B cell (primary cell): ENCODE results near the gene MAMLD1. TPM values are rescaled to one million over a fixed set of nuclear protein-coding genes. Genes with fewer than 3 reads are reported as not detected.

Experiments
- ATAC-seq: fragments of 200-7000 bp; cut with Tn5 transposase; one replicate; pipeline ENCODE4 v1.10.0; 2021; ENCODE audit warnings: low read depth, mild to moderate bottlenecking, moderate number of reproducible peaks, moderate library complexity
- CTCF ChIA-PET: fragments of 350-600 bp; sonication (Branson Sonifier 250); formaldehyde crosslinking; loops from one replicate; lab custom pipeline; 2021; ENCODE audit warnings: antibody characterized with exemption, inconsistent platforms; lab: Charles Lee
- POLR2A ChIA-PET: fragments of 350-600 bp; sonication (Branson Sonifier 250); formaldehyde crosslinking; loops from one replicate; lab custom pipeline; 2021; ENCODE audit warnings: antibody characterized with exemption; lab: Charles Lee
- DNase-seq: peaks from one replicate; pipeline ENCODE4 v3.0.0; 2013
- H2AFZ ChIP-seq: 2 replicates; pipeline ENCODE4 v1.6.1; 2012; ENCODE audit warnings: mild to moderate bottlenecking, low read depth, low read length; ENCODE audit not compliant: insufficient read depth, poor library complexity, severe bottlenecking
- H3K27ac ChIP-seq, 2 donors: 1 replicate in 1 of 2; 2 replicates in 1 of 2; pipeline ENCODE4 v1.5.1; 2012 to 2013; ENCODE audit warnings: low read length in 2 of 2, mild to moderate bottlenecking in 2 of 2, moderate library complexity in 1 of 2
- H3K27me3 ChIP-seq, 4 experiments: fragments of 200-600 bp in 1 of 4; sonication (generic) in 1 of 4; replicated peaks in 1 of 4; 1 replicate in 2 of 4; 2 replicates in 2 of 4; pipeline versions ENCODE4 v1.6.1 to v1.7.0; 2013 to 2016; ENCODE audit warnings: low read length in 3 of 4, mild to moderate bottlenecking in 2 of 4, mixed read lengths in 1 of 4, moderate library complexity in 1 of 4; ENCODE audit not compliant: insufficient read depth in 4 of 4, control insufficient read depth in 3 of 4; ENCODE audit errors: control extremely low read depth in 1 of 4
- H3K36me3 ChIP-seq, 2 experiments: replicated peaks in 1 of 2; 1 replicate in 1 of 2; 2 replicates in 1 of 2; pipeline versions ENCODE4 v1.6.1 to v1.7.1; 2013; ENCODE audit warnings: low read length in 1 of 2; ENCODE audit not compliant: insufficient read depth in 2 of 2, control insufficient read depth in 1 of 2; ENCODE audit errors: control extremely low read depth in 1 of 2, extremely low read depth in 1 of 2
- H3K4me1 ChIP-seq, 2 donors: fragments of 200-600 bp in 1 of 2; sonication (generic) in 1 of 2; 1 replicate in 1 of 2; 2 replicates in 1 of 2; pipeline versions ENCODE4 v1.5.1 to v1.6.1; 2013 to 2017; ENCODE audit warnings: low read length in 2 of 2; ENCODE audit not compliant: control insufficient read depth in 2 of 2, insufficient read depth in 2 of 2
- H3K4me2 ChIP-seq: replicated peaks from 2 replicates; pipeline ENCODE3; 2012; ENCODE audit warnings: mild to moderate bottlenecking, low read depth, low read length; ENCODE audit not compliant: poor library complexity, severe bottlenecking
- H3K4me3 ChIP-seq, 5 experiments: fragments of 200-600 bp in 1 of 5; sonication (generic) in 1 of 5; 1 replicate in 3 of 5; 2 replicates in 2 of 5; pipeline versions ENCODE4 v1.5.1 to v1.7.0; 2011 to 2016; ENCODE audit warnings: low read length in 4 of 5, mild to moderate bottlenecking in 4 of 5, low read depth in 2 of 5, control low read depth in 1 of 5, moderate library complexity in 1 of 5; ENCODE audit not compliant: insufficient read depth in 1 of 5; ENCODE audit errors: control extremely low read depth in 1 of 5, extremely low read depth in 1 of 5
- H3K79me2 ChIP-seq: fragments of 200-600 bp; sonication (generic); one replicate; pipeline ENCODE4 v1.6.0; 2016; ENCODE audit warnings: low read length; ENCODE audit not compliant: control insufficient read depth, insufficient read depth
- H3K9ac ChIP-seq: fragments of 200-600 bp; sonication (generic); 2 replicates; pipeline ENCODE4 v1.6.1; 2017; ENCODE audit warnings: mild to moderate bottlenecking, low read length, moderate library complexity
- H3K9me3 ChIP-seq, 3 donors: one replicate each; pipeline versions ENCODE4 v1.6.1 to v1.7.1; 2013; ENCODE audit warnings: low read length in 2 of 3; ENCODE audit not compliant: control insufficient read depth in 2 of 3, insufficient read depth in 1 of 3; ENCODE audit errors: control extremely low read depth in 1 of 3
- H4K20me1 ChIP-seq: 2 replicates; pipeline ENCODE4 v1.6.0; 2012; ENCODE audit warnings: mild to moderate bottlenecking, low read length; ENCODE audit not compliant: insufficient read depth, control insufficient read depth, poor library complexity, severe bottlenecking
- H3K27ac Mint-ChIP-seq: one replicate; pipeline ENCODE4 v1.8.0; 2021; ENCODE audit warnings: mixed read lengths
- H3K27me3 Mint-ChIP-seq: one replicate; pipeline ENCODE4 v1.8.0; 2021; ENCODE audit warnings: mixed read lengths
- H3K4me1 Mint-ChIP-seq: one replicate; pipeline ENCODE4 v1.8.0; 2021; ENCODE audit warnings: mixed read lengths
- H3K4me3 Mint-ChIP-seq: one replicate; pipeline ENCODE4 v1.8.0; 2021; ENCODE audit warnings: mixed read lengths
- H3K9me3 Mint-ChIP-seq: one replicate; pipeline ENCODE4 v1.8.0; 2022; ENCODE audit warnings: mixed read lengths; ENCODE audit not compliant: insufficient read depth
- CTCF ChIP-seq: fragments of 200-600 bp; IDR thresholded peaks from one replicate; pipeline ENCODE4 v1.8.0; 2022; ENCODE audit warnings: antibody characterized with exemption, mild to moderate bottlenecking
- EZH2 ChIP-seq: IDR thresholded peaks from 2 replicates; pipeline ENCODE4 v1.6.1; 2012; ENCODE audit warnings: borderline replicate concordance, low read depth, mild to moderate bottlenecking, moderate library complexity, low read length; ENCODE audit not compliant: insufficient read depth, poor library complexity, severe bottlenecking
- WGBS: methylation state at CpG from one replicate; pipeline ENCODE4 v1.1.5; 2013; ENCODE audit warnings: missing lambda C conversion rate; ENCODE audit not compliant: insufficient coverage; 5-methylcytosine and 5-hydroxymethylcytosine counted together
- intact Hi-C: fragments of 100-400 bp; cut with micrococcal nuclease; formaldehyde crosslinking; loops from one replicate; pipeline ENCODE4 v1.10.0; 2022
- polyA plus RNA-seq: library from polyadenylated mRNA; depleted of rRNA; stranded (reverse); fragments of >200 nt; gene quantifications from 2 replicates; pipeline ENCODE4 v1.2.3, GENCODE V29; 2012
- total RNA-seq, 2 donors: library from RNA; stranded (reverse); fragments of 120-200 nt in 1 of 2; gene quantifications; 1 replicate in 1 of 2; 2 replicates in 1 of 2; pipeline versions ENCODE4 v1.2.3 to v1.2.4, GENCODE V29; 2013 to 2022

Gene MAMLD1
- total and polyA plus RNA-seq, 2 donors (not counting 1 experiment from before 2014, with no cell fraction given) = 1.4 to 1.9 TPM

DNA sequence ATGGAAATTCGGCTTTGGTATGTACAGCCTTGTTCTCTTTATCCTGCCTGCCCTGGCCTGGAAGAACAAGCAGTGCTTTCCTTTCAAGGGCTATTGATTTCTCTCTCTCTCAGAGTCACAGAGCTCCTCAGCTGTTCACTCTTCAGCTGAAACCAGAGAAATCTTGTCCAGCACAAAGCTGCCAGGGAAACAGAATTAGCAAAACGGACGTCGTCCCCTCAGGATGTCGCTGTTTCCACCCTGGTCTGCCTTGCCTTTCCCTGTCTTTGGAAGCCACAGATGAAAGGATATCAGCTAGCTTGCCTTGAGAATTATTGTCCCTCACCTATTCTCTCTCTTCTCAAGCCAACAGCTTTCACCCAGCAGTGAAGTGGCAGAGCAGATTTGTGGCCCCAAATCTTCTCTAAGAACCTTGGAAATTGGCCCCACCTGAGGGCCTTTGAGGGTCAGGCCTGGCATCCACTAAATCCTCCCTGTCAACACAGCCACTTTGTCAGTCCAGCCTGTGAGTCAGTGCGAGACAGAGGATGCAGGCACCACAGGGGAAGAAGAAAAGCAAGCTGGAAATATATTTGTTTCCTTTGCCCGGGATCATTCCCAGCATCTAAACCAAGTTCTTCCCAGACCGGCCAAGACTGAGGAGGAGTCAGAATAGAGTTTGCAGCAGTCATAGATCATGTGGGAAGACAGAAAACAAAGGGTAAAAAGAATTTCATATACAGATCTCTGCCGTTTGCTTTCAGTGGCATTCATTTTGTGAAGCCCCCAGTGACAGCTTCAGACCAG is 141.5 kb downstream of the MAMLD1 start:
- no peak overlapping the region for H3K27ac ChIP-seq
- no peak for DNase-seq
- POLR2A ChIA-PET = no interaction called here
- no peaks in the 10 kb centered on the region for H4K20me1 ChIP-seq
- no peak overlapping the region for H3K9ac ChIP-seq
- no peaks in the 10 kb centered on the region for H3K79me2 ChIP-seq
- H3K27me3 ChIP-seq = no peaks in the 10 kb centered on the region
- intact Hi-C loops = no loop called here
- Mint-ChIP-seq H3K27me3 (peaks cover 11% of the 10 kb centered on the region), H3K4me1 (no peaks in the 10 kb centered on the region), H3K4me3 (no peak overlapping the region), H3K9me3 (no peaks in the 10 kb centered on the region), H3K27ac (no peak overlapping the region)
- no peak overlapping the region for H3K4me2 ChIP-seq
- H2AFZ ChIP-seq = no peak overlapping the region
- WGBS = 90% methylated on average over 5 of the region's 9 CpGs
- CTCF ChIA-PET = no interaction called here
- H3K4me1 ChIP-seq = no peaks in the 10 kb centered on the region
- TF ChIP-seq CTCF (no peak), EZH2 (no peak)
- H3K4me3 ChIP-seq = no peak overlapping the region
- no peak for ATAC-seq
- no peaks in the 10 kb centered on the region for H3K9me3 ChIP-seq
- no peaks in the 10 kb centered on the region for H3K36me3 ChIP-seq

- Histone ChIP-seq H2AFZ (no peak overlapping the region), H3K27me3 (no peaks in the 10 kb centered on the region), H3K9me3 (no peaks in the 10 kb centered on the region), H4K20me1 (no peaks in the 10 kb centered on the region), H3K36me3 (no peaks in the 10 kb centered on the region), H3K9ac (no peak overlapping the region), H3K79me2 (no peaks in the 10 kb centered on the region), H3K4me2 (no peak overlapping the region), H3K27ac (no peak overlapping the region), H3K4me3 (no peak overlapping the region), H3K4me1 (no peaks in the 10 kb centered on the region)
- DNase-seq (no peak), ATAC-seq (no peak)
- TF ChIP-seq EZH2 = no peak
- TF ChIP-seq CTCF = no peak
- Mint-ChIP-seq H3K27me3 (peaks cover 11% of the 10 kb centered on the region), H3K27ac (no peak overlapping the region), H3K4me1 (no peaks in the 10 kb centered on the region), H3K9me3 (no peaks in the 10 kb centered on the region), H3K4me3 (no peak overlapping the region)
- CTCF ChIA-PET = no interaction called here
- intact Hi-C loops = no loop called here
- POLR2A ChIA-PET = no interaction called here
- WGBS = no CpG with 5 or more reads among the region's 2 CpGs
These were observed 142.9 kb downstream of the MAMLD1 start for GRCh38 chrX:150506020-150506419.
